SU-DHL-6 (cell line): ENCODE results near the gene NAV2.

ENCODE experiments used
- EZH2phosphoT487 ChIP-seq: fragments of 200-600 bp; sonication (generic), shearing (Covaris generic); conservative IDR thresholded peaks from 2 replicates; pipeline ENCODE4 v1.6.1; 2018; ENCODE audit warnings: mild to moderate bottlenecking, antibody characterized with exemption, low read length, moderate library complexity, mixed read lengths
- TF ChIP-seq, protein P1 (sequence below): fragments of 200-600 bp; sonication (generic); IDR thresholded peaks from one replicate; pipeline ENCODE4 v1.5.1; 2017; ENCODE audit warnings: antibody characterized with exemption, mild to moderate bottlenecking, low read length, moderate library complexity; ENCODE audit not compliant: insufficient read depth, poor library complexity, severe bottlenecking

DNA sequence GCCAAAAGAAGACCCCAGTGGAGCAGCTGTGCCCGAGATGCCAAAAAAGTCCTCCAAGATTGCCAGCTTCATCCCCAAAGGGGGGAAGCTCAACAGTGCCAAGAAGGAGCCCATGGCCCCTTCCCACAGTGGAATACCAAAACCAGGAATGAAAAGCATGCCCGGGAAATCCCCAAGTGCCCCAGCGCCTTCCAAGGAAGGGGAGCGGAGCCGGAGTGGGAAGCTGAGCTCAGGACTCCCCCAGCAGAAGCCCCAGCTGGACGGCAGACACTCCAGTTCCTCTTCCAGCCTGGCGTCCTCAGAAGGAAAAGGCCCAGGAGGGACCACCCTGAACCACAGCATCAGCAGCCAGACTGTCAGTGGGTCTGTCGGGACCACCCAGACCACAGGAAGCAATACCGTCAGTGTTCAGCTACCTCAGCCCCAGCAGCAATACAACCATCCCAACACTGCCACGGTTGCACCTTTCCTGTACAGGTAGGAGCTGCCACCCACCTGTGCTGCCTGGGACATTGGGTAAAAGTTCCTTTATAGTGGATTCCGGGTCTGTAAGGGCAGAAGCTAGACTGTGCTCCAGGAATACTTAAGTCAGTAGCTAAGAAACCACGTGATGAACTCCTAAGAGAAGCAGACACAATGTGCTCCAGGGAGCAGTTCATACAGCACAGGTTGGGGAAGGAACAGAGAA, 221.3 kb downstream of the NAV2 start:
- TF ChIP-seq, protein P1, sequence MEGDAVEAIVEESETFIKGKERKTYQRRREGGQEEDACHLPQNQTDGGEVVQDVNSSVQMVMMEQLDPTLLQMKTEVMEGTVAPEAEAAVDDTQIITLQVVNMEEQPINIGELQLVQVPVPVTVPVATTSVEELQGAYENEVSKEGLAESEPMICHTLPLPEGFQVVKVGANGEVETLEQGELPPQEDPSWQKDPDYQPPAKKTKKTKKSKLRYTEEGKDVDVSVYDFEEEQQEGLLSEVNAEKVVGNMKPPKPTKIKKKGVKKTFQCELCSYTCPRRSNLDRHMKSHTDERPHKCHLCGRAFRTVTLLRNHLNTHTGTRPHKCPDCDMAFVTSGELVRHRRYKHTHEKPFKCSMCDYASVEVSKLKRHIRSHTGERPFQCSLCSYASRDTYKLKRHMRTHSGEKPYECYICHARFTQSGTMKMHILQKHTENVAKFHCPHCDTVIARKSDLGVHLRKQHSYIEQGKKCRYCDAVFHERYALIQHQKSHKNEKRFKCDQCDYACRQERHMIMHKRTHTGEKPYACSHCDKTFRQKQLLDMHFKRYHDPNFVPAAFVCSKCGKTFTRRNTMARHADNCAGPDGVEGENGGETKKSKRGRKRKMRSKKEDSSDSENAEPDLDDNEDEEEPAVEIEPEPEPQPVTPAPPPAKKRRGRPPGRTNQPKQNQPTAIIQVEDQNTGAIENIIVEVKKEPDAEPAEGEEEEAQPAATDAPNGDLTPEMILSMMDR: no peak
- no peak for TF ChIP-seq EZH2phosphoT487
